ENCODE measurements around the gene ZNF662. TPM values are rescaled to one million over a fixed set of nuclear protein-coding genes. Genes with fewer than 3 reads are reported as not detected.

The ZNF662 gene
- total RNA-seq, 2 donors from 2014 or later: 8.6 to 15.5 TPM

GRCh38 chr3:42963269-42963668 lies 57.3 kb downstream of the ZNF662 start:
- H3K27me3 ChIP-seq (replicated peaks; ENCODE audit: insufficient read depth): no peaks in the 10 kb centered on the region
- no peak for DNase-seq (ENCODE audit: low spot score)
- no peak overlapping the region for H3K4me3 ChIP-seq
- TF ChIP-seq POLR2AphosphoS5 (IDR thresholded peaks at IDR 0.05) (no peak), CTCF (IDR thresholded peaks at IDR 0.05) (no peak), POLR2A (IDR thresholded peaks at IDR 0.05) (no peak)
- H3K27ac ChIP-seq: no peak overlapping the region
- intact Hi-C loops (cut with DNase I): loop anchor here (5.0 kb wide), 3 partner anchors 124 to 539 kb away; no protein-coding TSS in a partner anchor
- H3K4me1 ChIP-seq (replicated peaks): no peaks in the 10 kb centered on the region
- WGBS: 47% methylated on average over 2 of the region's 2 CpGs
- H3K36me3 ChIP-seq: no peaks in the 10 kb centered on the region
- H3K9me3 ChIP-seq: no peaks in the 10 kb centered on the region

DNA sequence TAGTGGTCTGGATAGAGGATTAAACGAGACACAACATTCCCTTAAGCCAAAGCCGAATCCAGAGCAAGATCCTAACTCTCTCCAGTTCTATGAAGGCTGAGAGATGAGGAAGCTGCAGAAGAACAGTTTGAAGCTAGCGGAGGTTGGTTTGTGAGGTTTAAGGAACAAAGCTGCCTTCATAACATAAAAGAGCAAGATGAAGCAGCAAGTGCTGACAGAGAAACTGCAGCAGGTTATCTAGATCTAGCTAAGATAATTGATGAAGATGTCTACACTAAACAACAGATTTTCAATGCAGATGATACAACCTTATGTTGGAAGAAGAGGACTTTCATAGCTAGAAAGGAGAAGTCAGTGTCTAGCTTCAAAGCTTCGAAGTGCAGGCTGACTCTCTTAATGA lies 58.3 kb downstream of the ZNF662 start:
- no peaks in the 10 kb centered on the region for H3K27me3 ChIP-seq (replicated peaks; ENCODE audit: insufficient read depth)
- H3K9me3 ChIP-seq: no peaks in the 10 kb centered on the region
- no peak overlapping the region for H3K27ac ChIP-seq
- H3K4me3 ChIP-seq: no peak overlapping the region
- no peaks in the 10 kb centered on the region for H3K4me1 ChIP-seq (replicated peaks)
- 91% methylated on average over 4 of the region's 4 CpGs for WGBS
- no peak for DNase-seq (ENCODE audit: low spot score)
- TF ChIP-seq POLR2A (IDR thresholded peaks at IDR 0.05) (no peak), CTCF (IDR thresholded peaks at IDR 0.05) (no peak), POLR2AphosphoS5 (IDR thresholded peaks at IDR 0.05) (no peak)
- no peaks in the 10 kb centered on the region for H3K36me3 ChIP-seq
- intact Hi-C loops (cut with DNase I): loop anchor here (5.0 kb wide), 3 partner anchors 123 to 538 kb away; no protein-coding TSS in a partner anchor

Other genes starting within 250 kb of the ZNF662 start
- 1 to 10 TPM; 1.2 to 2.9 TPM for gene KLHL40, start 220.6 kb upstream of the ZNF662 start, total RNA-seq
- 1 to 10 TPM; 1.9 to 5.5 TPM for gene HHATL, start 203.3 kb upstream of the ZNF662 start, total RNA-seq
- gene CCDC13, start 132.9 kb upstream of the ZNF662 start, total RNA-seq: 1 to 10 TPM; 2.4 to 6.5 TPM
- 100 to 1,000 TPM in 1 of 2 donors, 10 to 100 TPM in 1; 91.0 to 135 TPM for gene HIGD1A, start 101.7 kb upstream of the ZNF662 start, total RNA-seq
- gene ACKR2, start 96.7 kb upstream of the ZNF662 start, total RNA-seq: 1 to 10 TPM in 1 of 2 donors, under 1 TPM in 1; 0.55 to 1.9 TPM
- not detected for gene CYP8B1, start 30.3 kb upstream of the ZNF662 start, total RNA-seq
- 10 to 100 TPM in 1 of 2 donors, 1 to 10 TPM in 1; 4.7 to 17.5 TPM for gene GASK1A, start 73.2 kb downstream of the ZNF662 start, total RNA-seq
- 10 to 100 TPM; 20.7 to 46.5 TPM for gene POMGNT2, start 199.9 kb downstream of the ZNF662 start, total RNA-seq

Data from prostate gland (tissue), 2 donors.